ENCODE results near the gene PRDM5. TPM values are rescaled to one million over a fixed set of nuclear protein-coding genes. Genes with fewer than 3 reads are reported as not detected.

PRDM5 gene
- total and polyA plus RNA-seq, 2 donors (not counting 1 experiment from before 2014, with no cell fraction given) = 8.6 to 19.0 TPM

DNA sequence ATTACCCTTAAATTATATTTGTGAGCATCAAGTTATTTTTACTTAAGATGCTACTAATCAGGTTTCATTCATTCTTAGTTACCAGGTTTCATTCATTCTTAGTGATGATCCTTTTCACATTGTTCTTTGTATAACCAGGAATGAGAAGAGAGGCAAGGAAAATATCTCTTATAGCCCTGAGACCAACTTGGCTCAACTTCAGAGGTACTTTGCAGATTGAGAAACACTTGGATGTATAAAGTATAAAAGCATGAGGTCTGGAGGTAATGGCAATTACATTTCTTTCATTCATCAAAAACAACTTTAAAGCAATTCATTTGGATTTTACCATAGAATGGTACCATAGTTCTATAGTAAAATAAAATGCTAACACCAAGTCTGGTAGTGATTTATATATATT is 231.0 kb downstream of the PRDM5 start:
- no peak overlapping the region for H3K4me2 ChIP-seq (ENCODE audit: extremely low read depth, insufficient read depth, low read length)

DNA sequence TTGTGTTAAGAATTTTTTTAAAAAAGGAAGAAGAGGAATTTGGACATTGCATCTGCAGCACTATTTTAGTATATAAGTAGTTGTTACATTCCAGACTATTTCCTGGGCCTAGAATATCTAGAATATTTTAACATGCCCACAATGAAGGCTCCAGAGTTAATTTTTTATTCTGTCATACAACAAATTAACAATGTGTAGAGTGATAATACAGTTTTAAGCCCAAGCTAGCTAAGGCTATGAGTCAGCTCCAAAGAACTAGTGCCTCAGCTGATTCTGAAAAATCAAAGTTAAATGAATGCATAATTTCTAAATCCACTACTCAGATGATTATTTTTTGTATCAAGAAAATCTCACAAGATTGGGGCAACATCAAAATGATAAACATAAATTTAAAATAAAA is 231.4 kb downstream of the PRDM5 start:
- H3K27me3 ChIP-seq (ENCODE audit: control insufficient read depth, insufficient read depth, low read length) = no peaks in the 10 kb centered on the region
- H3K36me3 ChIP-seq (ENCODE audit: control insufficient read depth, insufficient read depth, low read length) = no peaks in the 10 kb centered on the region
- H4K20me1 ChIP-seq (ENCODE audit: control insufficient read depth, extremely low read depth, insufficient read depth, low read length) = no peaks in the 10 kb centered on the region
- no peak overlapping the region for H3K9ac ChIP-seq (ENCODE audit: insufficient read depth, low read length)
- no peaks in the 10 kb centered on the region for H3K79me2 ChIP-seq (ENCODE audit: control insufficient read depth, insufficient read depth, low read length)
- no peak overlapping the region for H3K4me2 ChIP-seq (ENCODE audit: extremely low read depth, insufficient read depth, low read length)
- H3K27ac ChIP-seq (ENCODE audit: insufficient read depth, low read length) = no peak overlapping the region
- peaks cover 8% of the 10 kb centered on the region for H3K4me1 ChIP-seq (ENCODE audit: control insufficient read depth, extremely low read depth, insufficient read depth, low read length)
- no peaks in the 10 kb centered on the region for H3K9me3 ChIP-seq (ENCODE audit: control insufficient read depth, insufficient read depth, low read depth, low read length)
- peak in 1 of 2 donors; percentile 70 for DNase-seq (ENCODE audit: low read depth in 2 of 2)
- TF ChIP-seq EZH2 (IDR thresholded peaks at IDR 0.05; ENCODE audit: low read length, missing control alignments) = no peak
- TF ChIP-seq, protein P1, sequence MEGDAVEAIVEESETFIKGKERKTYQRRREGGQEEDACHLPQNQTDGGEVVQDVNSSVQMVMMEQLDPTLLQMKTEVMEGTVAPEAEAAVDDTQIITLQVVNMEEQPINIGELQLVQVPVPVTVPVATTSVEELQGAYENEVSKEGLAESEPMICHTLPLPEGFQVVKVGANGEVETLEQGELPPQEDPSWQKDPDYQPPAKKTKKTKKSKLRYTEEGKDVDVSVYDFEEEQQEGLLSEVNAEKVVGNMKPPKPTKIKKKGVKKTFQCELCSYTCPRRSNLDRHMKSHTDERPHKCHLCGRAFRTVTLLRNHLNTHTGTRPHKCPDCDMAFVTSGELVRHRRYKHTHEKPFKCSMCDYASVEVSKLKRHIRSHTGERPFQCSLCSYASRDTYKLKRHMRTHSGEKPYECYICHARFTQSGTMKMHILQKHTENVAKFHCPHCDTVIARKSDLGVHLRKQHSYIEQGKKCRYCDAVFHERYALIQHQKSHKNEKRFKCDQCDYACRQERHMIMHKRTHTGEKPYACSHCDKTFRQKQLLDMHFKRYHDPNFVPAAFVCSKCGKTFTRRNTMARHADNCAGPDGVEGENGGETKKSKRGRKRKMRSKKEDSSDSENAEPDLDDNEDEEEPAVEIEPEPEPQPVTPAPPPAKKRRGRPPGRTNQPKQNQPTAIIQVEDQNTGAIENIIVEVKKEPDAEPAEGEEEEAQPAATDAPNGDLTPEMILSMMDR (conservative IDR thresholded peaks at IDR 0.05 in 1 of 2, IDR thresholded peaks at IDR 0.05 in 1 of 2; ENCODE audit: low read depth in 1 of 2, low read length in 2 of 2) = no peak
- no peak overlapping the region for H3K4me3 ChIP-seq (replicated peaks in 1 of 4; ENCODE audit: control extremely low read depth in 1 of 4, insufficient read depth in 1 of 4, low read depth in 3 of 4, low read length in 4 of 4)
- H2AFZ ChIP-seq (ENCODE audit: low read length) = no peak overlapping the region

More for the DNA sequence above, 231.0 kb downstream of the PRDM5 start:
- no peaks in the 10 kb centered on the region for H3K36me3 ChIP-seq (ENCODE audit: control insufficient read depth, insufficient read depth, low read length)
- no peak overlapping the region for H2AFZ ChIP-seq (ENCODE audit: low read length)
- no peaks in the 10 kb centered on the region for H3K9me3 ChIP-seq (ENCODE audit: control insufficient read depth, insufficient read depth, low read depth, low read length)
- peak in 1 of 2 donors; percentile 36 for DNase-seq (ENCODE audit: low read depth in 2 of 2)
- H3K27ac ChIP-seq (ENCODE audit: insufficient read depth, low read length) = no peak overlapping the region
- H3K9ac ChIP-seq (ENCODE audit: insufficient read depth, low read length) = no peak overlapping the region
- no peaks in the 10 kb centered on the region for H4K20me1 ChIP-seq (ENCODE audit: control insufficient read depth, extremely low read depth, insufficient read depth, low read length)
- no peak for TF ChIP-seq EZH2 (IDR thresholded peaks at IDR 0.05; ENCODE audit: low read length, missing control alignments)
- TF ChIP-seq, protein P1 (conservative IDR thresholded peaks at IDR 0.05 in 1 of 2, IDR thresholded peaks at IDR 0.05 in 1 of 2; ENCODE audit: low read depth in 1 of 2, low read length in 2 of 2) = no peak
- H3K4me3 ChIP-seq (replicated peaks in 1 of 4; ENCODE audit: control extremely low read depth in 1 of 4, insufficient read depth in 1 of 4, low read depth in 3 of 4, low read length in 4 of 4) = no peak overlapping the region
- H3K27me3 ChIP-seq (ENCODE audit: control insufficient read depth, insufficient read depth, low read length) = no peaks in the 10 kb centered on the region
- peaks cover 8% of the 10 kb centered on the region for H3K4me1 ChIP-seq (ENCODE audit: control insufficient read depth, extremely low read depth, insufficient read depth, low read length)
- no peaks in the 10 kb centered on the region for H3K79me2 ChIP-seq (ENCODE audit: control insufficient read depth, insufficient read depth, low read length)

DNA sequence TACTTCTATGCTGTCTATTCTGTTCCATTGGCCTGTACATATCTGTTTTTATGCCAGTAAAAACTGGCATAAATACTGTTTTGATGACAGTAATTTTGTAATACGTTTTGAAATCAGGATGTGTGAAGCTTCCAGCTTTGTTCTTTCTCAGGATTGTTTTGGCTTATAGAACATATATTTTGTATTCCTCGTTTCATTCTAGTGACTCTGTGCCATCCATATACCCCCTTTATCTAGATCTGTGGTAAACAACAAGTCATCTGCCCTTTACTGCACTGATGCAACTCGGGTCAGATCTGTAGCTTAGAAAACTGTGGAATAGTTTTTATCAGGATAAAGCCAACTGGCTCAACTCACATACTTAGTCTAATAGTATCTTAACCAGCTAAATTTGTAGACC is 233.7 kb downstream of the PRDM5 start:
- H3K27me3 ChIP-seq (ENCODE audit: control insufficient read depth, insufficient read depth, low read length) = no peaks in the 10 kb centered on the region
- H3K79me2 ChIP-seq (ENCODE audit: control insufficient read depth, insufficient read depth, low read length) = no peaks in the 10 kb centered on the region
- H3K4me2 ChIP-seq (ENCODE audit: extremely low read depth, insufficient read depth, low read length) = no peak overlapping the region
- no peak for TF ChIP-seq EZH2 (IDR thresholded peaks at IDR 0.05; ENCODE audit: low read length, missing control alignments)
- TF ChIP-seq, protein P1 (conservative IDR thresholded peaks at IDR 0.05 in 1 of 2, IDR thresholded peaks at IDR 0.05 in 1 of 2; ENCODE audit: low read depth in 1 of 2, low read length in 2 of 2) = no peak
- no peaks in the 10 kb centered on the region for H3K9me3 ChIP-seq (ENCODE audit: control insufficient read depth, insufficient read depth, low read depth, low read length)
- H3K36me3 ChIP-seq (ENCODE audit: control insufficient read depth, insufficient read depth, low read length) = no peaks in the 10 kb centered on the region
- H3K9ac ChIP-seq (ENCODE audit: insufficient read depth, low read length) = no peak overlapping the region
- no peak for DNase-seq (ENCODE audit: low read depth in 2 of 2)
- no peaks in the 10 kb centered on the region for H4K20me1 ChIP-seq (ENCODE audit: control insufficient read depth, extremely low read depth, insufficient read depth, low read length)
- H2AFZ ChIP-seq (ENCODE audit: low read length) = no peak overlapping the region
- peaks cover 6% of the 10 kb centered on the region for H3K4me1 ChIP-seq (ENCODE audit: control insufficient read depth, extremely low read depth, insufficient read depth, low read length)
- no peak overlapping the region for H3K4me3 ChIP-seq (replicated peaks in 1 of 4; ENCODE audit: control extremely low read depth in 1 of 4, insufficient read depth in 1 of 4, low read depth in 3 of 4, low read length in 4 of 4)
- H3K27ac ChIP-seq (ENCODE audit: insufficient read depth, low read length) = no peak overlapping the region

All from fibroblast of lung (primary cell).